SK-N-SH treated with all-trans-retinoic acid at 6 μM for 48 hours (cell line): ENCODE measurements around the gene CNP.

ENCODE experiments used
- ATAC-seq: fragments of 200-7000 bp; cut with Tn5 transposase; 3 replicates; pipeline ENCODE4 v1.9.1; 2020; ENCODE audit warnings: mild to moderate bottlenecking, moderate library complexity
- ARNTL ChIP-seq: fragments of 450-650 bp; formaldehyde crosslinking; IDR thresholded peaks from 2 replicates; pipeline ENCODE4 v1.5.0; 2020; ENCODE audit warnings: low read depth, mild to moderate bottlenecking, moderate library complexity, borderline replicate concordance
- CSDC2 ChIP-seq: fragments of 250-450 bp; sonication (Bioruptor Pico); IDR thresholded peaks from 2 replicates; pipeline ENCODE4 v1.5.0; 2020; ENCODE audit warnings: mild to moderate bottlenecking, moderate library complexity
- ESRRG ChIP-seq: fragments of 250-450 bp; sonication (Bioruptor Pico); IDR thresholded peaks from 2 replicates; pipeline ENCODE4 v1.6.1; 2021; ENCODE audit warnings: mild to moderate bottlenecking
- GLIS3 ChIP-seq: fragments of 250-450 bp; sonication (Bioruptor Pico); IDR thresholded peaks from 2 replicates; pipeline ENCODE4 v1.5.0; 2020; ENCODE audit warnings: mild to moderate bottlenecking, moderate library complexity
- ISL1 ChIP-seq: fragments of 250-450 bp; sonication (Bioruptor Pico); IDR thresholded peaks from 2 replicates; pipeline ENCODE4 v2.1.2; 2022; ENCODE audit warnings: mild to moderate bottlenecking, moderate library complexity
- OSR1 ChIP-seq: fragments of 250-450 bp; sonication (Bioruptor Pico); IDR thresholded peaks from 2 replicates; pipeline ENCODE4 v1.8.0; 2022; ENCODE audit warnings: moderate library complexity, mild to moderate bottlenecking, inconsistent platforms
- PPARA ChIP-seq: fragments of 250-450 bp; sonication (Bioruptor Pico); IDR thresholded peaks from 2 replicates; pipeline ENCODE4 v1.5.0; 2020; ENCODE audit warnings: mild to moderate bottlenecking, borderline replicate concordance
- RARB ChIP-seq: fragments of 250-450 bp; sonication (Bioruptor Pico); IDR thresholded peaks from 2 replicates; pipeline ENCODE4 v1.8.0; 2021; ENCODE audit warnings: mild to moderate bottlenecking, moderate library complexity
- SNAI2 ChIP-seq: fragments of 250-450 bp; sonication (Bioruptor Pico); IDR thresholded peaks from 2 replicates; pipeline ENCODE4 v1.5.0; 2020; ENCODE audit warnings: mild to moderate bottlenecking, moderate library complexity
- ZC3H10 ChIP-seq: fragments of 250-450 bp; sonication (Bioruptor Pico); IDR thresholded peaks from 2 replicates; pipeline ENCODE4 v1.5.1; 2021; ENCODE audit warnings: mild to moderate bottlenecking, moderate library complexity
- ZFP3 ChIP-seq: fragments of 250-450 bp; sonication (Bioruptor Pico); IDR thresholded peaks from 2 replicates; pipeline ENCODE4 v1.5.0; 2020; ENCODE audit warnings: mild to moderate bottlenecking, moderate library complexity
- ZFP30 ChIP-seq: fragments of 450-650 bp; formaldehyde crosslinking; IDR thresholded peaks from 2 replicates; pipeline ENCODE4 v1.5.0; 2022; ENCODE audit warnings: mild to moderate bottlenecking, moderate library complexity
- ZNF70 ChIP-seq: fragments of 450-650 bp; formaldehyde crosslinking; IDR thresholded peaks from 2 replicates; pipeline ENCODE4 v1.5.0; 2020; ENCODE audit warnings: mild to moderate bottlenecking, moderate library complexity
- TF ChIP-seq, protein P1 (sequence below): fragments of 250-450 bp; sonication (Bioruptor Pico); IDR thresholded peaks from 2 replicates; pipeline ENCODE4 v1.5.1; 2021; ENCODE audit warnings: mild to moderate bottlenecking, moderate library complexity
- TF ChIP-seq, protein P2 (sequence below): fragments of 250-450 bp; sonication (Bioruptor Pico); IDR thresholded peaks from 2 replicates; pipeline ENCODE4 v1.5.0; 2020; ENCODE audit warnings: mild to moderate bottlenecking, moderate library complexity
- TF ChIP-seq, protein P3 (sequence below): fragments of 250-450 bp; sonication (Bioruptor Pico); IDR thresholded peaks from 2 replicates; pipeline ENCODE4 v1.5.1; 2020; ENCODE audit warnings: low read depth, mild to moderate bottlenecking, moderate library complexity
- TF ChIP-seq, protein P4 (sequence below): fragments of 250-450 bp; sonication (Bioruptor Pico); IDR thresholded peaks from 2 replicates; pipeline ENCODE4 v1.8.0; 2020; ENCODE audit warnings: mild to moderate bottlenecking, moderate library complexity, borderline replicate concordance

Gene CNP

DNA sequence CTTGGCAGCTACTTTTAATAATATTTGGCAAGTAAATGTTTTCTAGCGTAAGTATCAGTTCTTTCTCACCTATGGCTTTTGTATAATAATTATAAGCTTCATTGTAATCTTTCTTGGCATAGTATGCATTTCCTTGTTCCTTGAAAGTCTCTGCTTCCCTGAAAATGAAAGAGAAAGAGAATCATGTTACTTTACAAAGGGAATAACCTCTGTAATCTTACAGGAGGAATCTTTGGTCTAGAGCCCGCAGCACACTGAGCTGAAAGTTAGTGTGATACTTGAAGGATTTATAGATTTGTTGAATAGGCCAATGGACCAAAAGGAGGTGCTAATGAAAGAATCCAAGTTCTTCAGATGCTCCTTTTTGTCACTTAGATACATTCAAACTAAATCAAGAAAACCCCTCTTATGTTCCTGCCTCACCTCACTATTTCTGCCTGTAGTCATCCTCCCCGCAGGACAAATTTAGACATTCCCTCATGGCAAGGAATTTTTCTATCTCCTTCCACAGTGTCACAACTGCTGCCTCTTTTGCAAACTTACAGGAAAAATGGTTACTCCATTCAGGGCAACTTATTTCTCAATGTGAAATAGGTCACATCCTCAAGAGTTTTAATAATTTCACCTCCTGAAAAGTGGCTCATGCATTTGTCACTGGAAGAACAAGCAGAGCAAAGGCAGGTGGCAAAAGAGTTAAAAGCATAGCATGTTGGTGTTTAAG is 34.0 kb downstream of the CNP start:
- TF ChIP-seq CSDC2 (CRISPR knock-in tag) (no peak), RARB (no peak)
- TF ChIP-seq, protein P1, sequence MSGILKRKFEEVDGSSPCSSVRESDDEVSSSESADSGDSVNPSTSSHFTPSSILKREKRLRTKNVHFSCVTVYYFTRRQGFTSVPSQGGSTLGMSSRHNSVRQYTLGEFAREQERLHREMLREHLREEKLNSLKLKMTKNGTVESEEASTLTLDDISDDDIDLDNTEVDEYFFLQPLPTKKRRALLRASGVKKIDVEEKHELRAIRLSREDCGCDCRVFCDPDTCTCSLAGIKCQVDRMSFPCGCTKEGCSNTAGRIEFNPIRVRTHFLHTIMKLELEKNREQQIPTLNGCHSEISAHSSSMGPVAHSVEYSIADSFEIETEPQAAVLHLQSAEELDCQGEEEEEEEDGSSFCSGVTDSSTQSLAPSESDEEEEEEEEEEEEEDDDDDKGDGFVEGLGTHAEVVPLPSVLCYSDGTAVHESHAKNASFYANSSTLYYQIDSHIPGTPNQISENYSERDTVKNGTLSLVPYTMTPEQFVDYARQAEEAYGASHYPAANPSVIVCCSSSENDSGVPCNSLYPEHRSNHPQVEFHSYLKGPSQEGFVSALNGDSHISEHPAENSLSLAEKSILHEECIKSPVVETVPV = no peak
- TF ChIP-seq, all 23 proteins: peak for 0
- no peak for ATAC-seq

DNA sequence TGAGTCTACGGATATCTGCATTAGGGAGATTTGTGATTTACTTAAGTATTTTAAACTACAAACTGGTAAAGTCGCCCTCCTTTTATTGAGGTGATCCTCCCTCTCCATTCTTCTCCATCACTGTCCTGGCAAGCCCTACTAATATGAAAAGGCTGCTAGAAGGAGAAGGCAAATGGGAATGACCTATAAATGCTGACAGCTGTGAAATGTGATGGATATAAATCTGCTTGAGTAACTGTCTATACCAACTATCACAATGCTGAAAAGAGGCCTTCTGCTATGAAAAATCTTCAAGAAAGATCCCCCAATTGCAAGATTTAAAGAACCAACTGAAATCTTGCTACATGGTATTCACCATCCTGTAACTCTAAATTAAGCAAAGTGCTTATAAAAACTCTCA is 35.1 kb downstream of the CNP start:
- TF ChIP-seq ZNF70 (no peak), ZC3H10 (no peak), ARNTL (no peak), ZFP30 (CRISPR knock-in tag) (no peak)
- TF ChIP-seq, protein P2, sequence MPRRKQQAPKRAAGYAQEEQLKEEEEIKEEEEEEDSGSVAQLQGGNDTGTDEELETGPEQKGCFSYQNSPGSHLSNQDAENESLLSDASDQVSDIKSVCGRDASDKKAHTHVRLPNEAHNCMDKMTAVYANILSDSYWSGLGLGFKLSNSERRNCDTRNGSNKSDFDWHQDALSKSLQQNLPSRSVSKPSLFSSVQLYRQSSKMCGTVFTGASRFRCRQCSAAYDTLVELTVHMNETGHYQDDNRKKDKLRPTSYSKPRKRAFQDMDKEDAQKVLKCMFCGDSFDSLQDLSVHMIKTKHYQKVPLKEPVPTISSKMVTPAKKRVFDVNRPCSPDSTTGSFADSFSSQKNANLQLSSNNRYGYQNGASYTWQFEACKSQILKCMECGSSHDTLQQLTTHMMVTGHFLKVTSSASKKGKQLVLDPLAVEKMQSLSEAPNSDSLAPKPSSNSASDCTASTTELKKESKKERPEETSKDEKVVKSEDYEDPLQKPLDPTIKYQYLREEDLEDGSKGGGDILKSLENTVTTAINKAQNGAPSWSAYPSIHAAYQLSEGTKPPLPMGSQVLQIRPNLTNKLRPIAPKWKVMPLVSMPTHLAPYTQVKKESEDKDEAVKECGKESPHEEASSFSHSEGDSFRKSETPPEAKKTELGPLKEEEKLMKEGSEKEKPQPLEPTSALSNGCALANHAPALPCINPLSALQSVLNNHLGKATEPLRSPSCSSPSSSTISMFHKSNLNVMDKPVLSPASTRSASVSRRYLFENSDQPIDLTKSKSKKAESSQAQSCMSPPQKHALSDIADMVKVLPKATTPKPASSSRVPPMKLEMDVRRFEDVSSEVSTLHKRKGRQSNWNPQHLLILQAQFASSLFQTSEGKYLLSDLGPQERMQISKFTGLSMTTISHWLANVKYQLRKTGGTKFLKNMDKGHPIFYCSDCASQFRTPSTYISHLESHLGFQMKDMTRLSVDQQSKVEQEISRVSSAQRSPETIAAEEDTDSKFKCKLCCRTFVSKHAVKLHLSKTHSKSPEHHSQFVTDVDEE (CRISPR knock-in tag) = no peak
- TF ChIP-seq, protein P1 = no peak
- no peak for ATAC-seq

DNA sequence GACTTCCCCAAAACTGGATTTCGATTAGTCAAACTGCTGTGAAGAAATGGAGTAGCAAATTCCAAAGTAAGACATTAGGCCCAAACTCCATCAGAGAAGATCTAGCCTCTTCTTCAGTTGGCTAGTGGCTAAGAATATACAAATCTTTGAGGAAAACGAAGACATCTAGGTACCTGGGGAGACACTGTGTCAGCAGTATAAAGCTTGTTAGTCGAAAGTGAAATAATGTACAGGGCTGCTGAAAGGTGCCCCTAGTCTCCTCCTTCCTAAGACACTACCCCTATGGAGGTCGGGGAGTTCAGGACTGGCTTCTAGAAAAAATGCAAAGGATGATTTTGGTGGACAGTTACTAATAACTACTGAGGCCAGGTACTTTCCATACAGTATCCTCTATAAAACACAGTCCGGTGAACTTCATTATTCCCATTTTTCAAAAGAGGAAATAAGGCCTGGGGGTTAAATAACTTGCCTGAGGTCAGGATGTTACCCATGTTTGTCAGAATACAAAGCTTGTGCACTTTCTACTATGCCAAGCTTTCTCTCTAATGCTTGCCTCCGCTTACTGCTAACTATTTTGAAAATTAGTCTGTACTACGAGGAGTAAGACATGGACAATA is 35.7 kb downstream of the CNP start:
- no peak for ATAC-seq

More for the DNA sequence above, 35.7 kb downstream of the CNP start:
- TF ChIP-seq GLIS3 = no peak
- TF ChIP-seq, protein P3, sequence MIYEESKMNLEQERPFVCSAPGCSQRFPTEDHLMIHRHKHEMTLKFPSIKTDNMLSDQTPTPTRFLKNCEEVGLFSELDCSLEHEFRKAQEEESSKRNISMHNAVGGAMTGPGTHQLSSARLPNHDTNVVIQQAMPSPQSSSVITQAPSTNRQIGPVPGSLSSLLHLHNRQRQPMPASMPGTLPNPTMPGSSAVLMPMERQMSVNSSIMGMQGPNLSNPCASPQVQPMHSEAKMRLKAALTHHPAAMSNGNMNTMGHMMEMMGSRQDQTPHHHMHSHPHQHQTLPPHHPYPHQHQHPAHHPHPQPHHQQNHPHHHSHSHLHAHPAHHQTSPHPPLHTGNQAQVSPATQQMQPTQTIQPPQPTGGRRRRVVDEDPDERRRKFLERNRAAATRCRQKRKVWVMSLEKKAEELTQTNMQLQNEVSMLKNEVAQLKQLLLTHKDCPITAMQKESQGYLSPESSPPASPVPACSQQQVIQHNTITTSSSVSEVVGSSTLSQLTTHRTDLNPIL (CRISPR knock-in tag) = no peak
- TF ChIP-seq RARB = no peak
- TF ChIP-seq, protein P4, sequence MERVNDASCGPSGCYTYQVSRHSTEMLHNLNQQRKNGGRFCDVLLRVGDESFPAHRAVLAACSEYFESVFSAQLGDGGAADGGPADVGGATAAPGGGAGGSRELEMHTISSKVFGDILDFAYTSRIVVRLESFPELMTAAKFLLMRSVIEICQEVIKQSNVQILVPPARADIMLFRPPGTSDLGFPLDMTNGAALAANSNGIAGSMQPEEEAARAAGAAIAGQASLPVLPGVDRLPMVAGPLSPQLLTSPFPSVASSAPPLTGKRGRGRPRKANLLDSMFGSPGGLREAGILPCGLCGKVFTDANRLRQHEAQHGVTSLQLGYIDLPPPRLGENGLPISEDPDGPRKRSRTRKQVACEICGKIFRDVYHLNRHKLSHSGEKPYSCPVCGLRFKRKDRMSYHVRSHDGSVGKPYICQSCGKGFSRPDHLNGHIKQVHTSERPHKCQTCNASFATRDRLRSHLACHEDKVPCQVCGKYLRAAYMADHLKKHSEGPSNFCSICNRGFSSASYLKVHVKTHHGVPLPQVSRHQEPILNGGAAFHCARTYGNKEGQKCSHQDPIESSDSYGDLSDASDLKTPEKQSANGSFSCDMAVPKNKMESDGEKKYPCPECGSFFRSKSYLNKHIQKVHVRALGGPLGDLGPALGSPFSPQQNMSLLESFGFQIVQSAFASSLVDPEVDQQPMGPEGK = no peak
- no peak for TF ChIP-seq PPARA (CRISPR knock-in tag)
- TF ChIP-seq ZC3H10 = no peak
- no peak for TF ChIP-seq ZFP3 (CRISPR knock-in tag)
- TF ChIP-seq ESRRG = no peak
- TF ChIP-seq, protein P2 (CRISPR knock-in tag) = no peak
- no peak for TF ChIP-seq ISL1 (CRISPR knock-in tag)
- TF ChIP-seq CSDC2 (CRISPR knock-in tag) = no peak
- no peak for TF ChIP-seq ZNF70
- no peak for TF ChIP-seq OSR1 (CRISPR knock-in tag)
- TF ChIP-seq SNAI2 (CRISPR knock-in tag) = no peak
